CD1c-positive myeloid dendritic cell (primary cell): Measurements from ENCODE around the gene CLSTN1.
A peak's percentile ranks its signal among the peaks of the same experiment; 100 is the strongest.
"Not testable (repeated sequence)": the region's sequence is repeated elsewhere in the genome, so short reads cannot be mapped to it uniquely, and the experiment has no call there.

Experiments used
- DNase-seq: peaks from one replicate; pipeline ENCODE4 v3.0.0-alpha.2; 2016; ENCODE audit errors: extremely low spot score

The CLSTN1 gene

DNA sequence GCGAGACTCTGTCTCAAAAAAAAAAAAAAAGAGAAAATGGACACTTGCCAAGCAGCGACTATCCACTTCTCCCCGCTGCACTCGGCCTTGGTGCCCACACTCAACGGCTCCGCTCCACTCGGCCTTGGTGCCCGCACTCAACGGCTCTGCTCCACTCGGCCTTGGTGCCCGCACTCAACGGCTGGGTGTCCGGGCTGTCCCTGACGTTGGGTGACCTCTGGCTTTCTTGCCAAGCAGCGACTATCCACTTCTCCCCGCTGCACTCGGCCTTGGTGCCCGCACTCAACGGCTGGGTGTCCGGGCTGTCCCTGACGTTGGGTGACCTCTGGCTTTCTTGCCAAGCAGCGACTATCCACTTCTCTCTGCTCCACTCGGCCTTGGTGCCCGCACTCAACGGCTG, 61.3 kb downstream of the CLSTN1 start:
- not testable (repeated sequence) for DNase-seq

DNA sequence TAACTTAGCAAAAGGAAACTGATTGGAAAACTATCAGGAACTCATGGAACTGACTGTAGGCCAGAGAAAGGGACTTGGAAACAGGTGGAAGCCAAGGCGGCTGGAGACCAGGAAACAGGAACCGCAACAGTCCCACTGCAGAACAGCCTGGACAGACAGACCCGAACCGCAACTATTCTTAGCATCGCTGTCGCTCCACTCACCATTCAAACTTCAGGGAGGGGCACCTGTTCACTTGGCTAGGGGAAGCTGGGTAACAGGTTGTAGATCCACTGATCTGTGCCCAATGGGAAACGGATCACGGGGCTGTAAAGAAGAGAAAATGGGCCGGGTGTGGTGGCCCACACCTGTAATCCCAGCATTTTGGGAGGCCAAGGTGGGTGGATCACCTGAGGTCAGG, 61.9 kb downstream of the CLSTN1 start:
- DNase-seq = no peak

DNA sequence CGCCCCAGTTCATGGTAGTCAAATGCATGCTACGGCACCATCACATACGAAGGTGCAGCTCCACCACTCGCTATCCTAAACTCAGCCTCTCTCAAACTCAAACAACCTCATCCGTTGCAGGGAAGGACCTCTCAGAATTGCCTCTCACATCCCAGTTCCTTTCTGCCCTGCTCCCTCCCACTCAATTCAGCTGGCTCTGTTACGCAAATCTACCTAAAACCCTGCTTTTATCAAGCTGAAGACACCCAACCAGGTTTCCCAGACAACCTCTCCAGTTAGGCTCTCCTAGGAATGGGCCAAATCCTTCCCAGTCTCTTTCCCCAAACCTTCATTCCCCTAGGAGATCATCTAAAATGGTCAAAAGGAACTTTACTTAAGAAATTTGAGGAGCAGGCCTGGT, 62.9 kb downstream of the CLSTN1 start:
- DNase-seq = peak; percentile 19

GRCh38 chr1:9759939-9760338, 63.8 kb downstream of the CLSTN1 start:
- DNase-seq = no peak

- no peak for DNase-seq
These were observed 65.1 kb downstream of the CLSTN1 start for GRCh38 chr1:9758559-9759121.

DNA sequence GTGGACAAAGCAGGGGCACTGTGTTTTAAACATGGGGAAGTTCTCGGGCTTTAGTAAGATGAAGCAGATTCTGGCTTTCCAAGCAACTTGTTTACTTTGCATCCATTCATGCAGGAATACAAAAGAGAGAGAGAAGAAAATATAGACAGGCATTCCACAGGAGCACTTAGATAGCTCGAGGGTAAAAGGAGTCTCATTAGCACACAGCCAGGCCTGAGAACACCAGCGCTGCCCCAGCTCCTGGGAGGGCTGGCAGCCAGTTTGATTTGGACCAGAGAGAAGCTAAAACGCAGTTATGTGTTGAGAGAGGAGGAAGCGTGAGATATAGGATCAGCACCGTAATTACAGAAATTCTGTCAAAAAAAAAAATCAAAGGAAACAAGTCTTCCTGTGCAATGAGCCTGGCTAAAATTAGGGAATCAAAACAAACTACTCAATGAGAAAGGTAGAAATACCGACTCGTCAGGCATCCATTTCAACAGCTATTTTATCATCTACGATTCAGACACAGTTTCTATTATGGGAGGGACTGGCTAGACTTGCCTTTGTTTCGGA, 68.2 kb downstream of the CLSTN1 start:
- no peak for DNase-seq

DNA sequence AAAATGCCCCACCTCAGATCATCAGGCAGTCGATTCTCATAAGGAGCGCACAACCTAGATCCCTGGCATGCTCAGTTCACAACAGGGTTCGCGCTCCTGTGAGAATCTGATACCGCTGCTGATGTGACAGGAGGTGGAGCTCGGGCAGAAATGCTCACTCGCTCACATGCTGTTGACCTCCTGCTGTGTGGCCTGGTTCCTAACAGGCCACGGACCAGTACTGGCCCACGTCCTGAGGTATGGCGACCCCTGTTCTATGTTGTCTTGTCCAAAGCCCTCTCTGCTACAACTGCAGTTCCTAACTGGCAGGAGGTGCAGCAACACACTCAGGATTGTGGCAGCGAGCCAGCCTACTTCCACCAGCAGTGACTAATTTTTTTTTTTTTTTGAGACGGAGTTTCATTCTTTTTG, 70.6 kb downstream of the CLSTN1 start:
- DNase-seq = no peak

GRCh38 chr1:9751971-9752370, 71.8 kb downstream of the CLSTN1 start:
- no peak for DNase-seq

DNA sequence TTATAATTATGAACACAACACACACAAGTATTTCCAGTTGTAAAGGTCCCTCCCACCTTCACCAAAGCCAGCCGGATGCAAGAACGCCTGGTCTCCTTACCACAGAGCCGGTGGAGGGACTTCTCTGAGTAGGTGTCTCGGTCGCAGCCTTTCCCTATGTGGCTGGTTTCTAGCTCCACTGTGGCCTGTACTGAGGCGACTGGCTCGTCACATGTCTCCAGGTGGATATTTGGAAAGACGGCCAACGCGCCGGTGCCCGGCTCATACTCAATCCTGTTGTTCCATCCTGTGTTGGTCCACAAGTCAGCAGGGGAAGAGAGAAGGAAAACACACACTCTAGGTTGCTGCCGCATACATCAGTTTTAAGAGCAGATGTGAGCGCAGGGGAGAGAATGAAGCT, 74.4 kb downstream of the CLSTN1 start:
- no peak for DNase-seq

DNA sequence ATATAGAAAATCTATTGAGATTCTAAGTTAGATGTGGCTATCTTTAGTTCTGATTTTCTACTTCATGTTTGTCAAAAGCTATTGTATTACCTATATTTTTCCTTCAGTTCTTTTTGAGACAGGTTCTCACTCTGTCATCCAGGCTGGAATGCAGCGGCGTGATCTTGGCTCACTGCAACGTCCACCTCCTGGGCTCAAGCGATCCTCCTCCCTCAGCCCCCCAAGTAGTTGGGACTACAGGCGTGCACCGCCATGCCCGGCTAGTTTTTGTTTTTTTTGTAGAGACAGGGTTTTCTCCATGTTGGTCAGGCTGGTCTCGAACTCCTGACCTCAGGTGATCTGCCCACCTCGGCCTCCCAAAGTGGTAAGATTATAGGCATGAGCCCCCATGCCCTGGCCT, 75.4 kb downstream of the CLSTN1 start:
- not testable (repeated sequence) for DNase-seq

- no peak for DNase-seq
These were observed 77.1 kb downstream of the CLSTN1 start for GRCh38 chr1:9746651-9747050.

DNA sequence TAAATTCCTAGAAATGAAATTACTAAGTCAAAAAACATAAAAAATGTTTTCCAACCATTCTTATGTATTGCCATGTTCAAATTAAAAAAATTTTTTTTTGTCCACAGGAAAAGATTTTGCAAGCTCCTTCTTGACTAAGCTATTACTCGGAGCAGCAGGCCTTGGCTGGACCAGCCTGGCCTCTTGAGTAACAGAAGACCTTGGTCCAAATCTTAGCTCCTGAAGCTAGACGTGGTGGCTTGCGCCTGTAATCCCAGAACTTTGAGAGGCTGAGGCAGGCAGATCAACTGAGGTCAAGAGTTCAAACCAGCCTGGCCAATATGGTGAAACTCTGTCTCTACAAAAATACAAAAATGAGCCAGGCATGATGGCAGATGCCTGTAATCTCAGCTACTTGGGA, 77.6 kb downstream of the CLSTN1 start:
- DNase-seq = no peak

DNA sequence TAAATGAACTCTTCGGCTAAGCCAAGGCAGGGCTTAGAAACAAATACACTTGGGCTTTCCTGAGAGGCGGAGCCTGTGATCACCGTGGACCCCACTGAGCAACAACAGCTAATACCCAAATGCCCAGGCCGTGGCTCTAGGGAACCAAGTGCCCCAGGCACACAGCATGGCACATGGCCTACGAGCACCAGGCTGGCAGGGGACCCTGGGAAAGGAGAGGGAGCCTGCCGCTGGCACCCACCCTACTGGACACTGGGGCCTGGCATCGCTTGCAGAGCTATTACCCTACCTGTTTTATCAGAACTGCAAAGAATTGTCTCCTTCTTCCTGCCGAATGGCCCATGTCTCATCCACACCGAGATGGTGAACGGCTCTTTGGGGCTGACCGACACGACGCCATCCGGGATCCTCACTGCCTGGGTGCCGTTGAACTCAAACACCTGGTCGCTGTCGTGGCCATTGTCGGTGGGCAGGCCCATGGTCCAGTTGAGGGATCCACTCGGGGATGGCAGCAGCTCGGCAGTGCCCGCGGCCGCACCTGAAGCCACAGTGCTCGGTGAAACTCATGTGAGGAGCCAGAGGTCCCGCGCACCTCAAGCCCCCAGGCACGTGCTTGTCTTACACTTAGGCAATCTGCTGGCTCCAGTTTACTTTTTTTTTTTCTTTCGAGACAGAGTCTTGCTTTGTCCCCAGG, 79.5 kb downstream of the CLSTN1 start:
- no peak for DNase-seq

DNA sequence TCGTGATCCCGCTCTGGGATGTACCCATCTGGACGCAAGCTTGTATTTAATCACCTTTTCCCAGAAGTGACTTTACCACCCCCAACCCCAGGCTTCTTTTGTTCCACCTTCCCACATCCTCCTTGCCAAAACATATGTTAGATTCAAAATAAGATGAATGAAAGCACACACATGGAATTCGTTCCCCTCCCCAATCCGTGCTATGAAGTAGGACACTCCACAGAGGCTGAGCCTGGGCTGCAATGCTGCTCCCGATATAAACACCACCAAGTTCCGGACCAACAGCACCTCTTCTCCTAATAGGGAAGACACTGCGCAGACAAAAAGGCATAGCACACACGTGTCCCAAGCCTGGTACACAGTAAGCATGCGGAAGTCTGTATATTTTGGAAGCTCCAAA, 86.1 kb downstream of the CLSTN1 start:
- DNase-seq = no peak

GRCh38 chr1:9737057-9737456, 86.7 kb downstream of the CLSTN1 start:
- DNase-seq = peak; percentile 69

GRCh38 chr1:9736241-9736640, 87.5 kb downstream of the CLSTN1 start:
- DNase-seq = no peak

DNA sequence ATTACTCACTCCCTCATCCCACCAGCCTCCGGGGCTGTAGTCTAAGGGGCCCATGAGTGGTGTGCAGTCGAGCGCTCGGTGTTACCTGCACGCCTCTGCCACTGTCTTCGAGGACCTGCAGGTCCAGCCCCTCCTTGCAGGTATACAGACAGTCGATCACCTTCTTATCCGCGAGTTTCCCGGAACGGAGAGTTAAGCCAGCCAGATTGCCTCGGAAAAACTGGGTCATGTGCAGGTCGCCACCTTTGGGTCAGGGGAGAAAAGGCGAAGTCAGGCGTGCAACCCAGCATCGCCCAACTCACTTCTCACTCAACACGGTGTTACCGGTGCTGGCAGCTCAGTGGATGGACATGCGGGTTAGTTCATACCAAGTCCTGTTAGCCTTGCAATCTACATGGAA, 88.0 kb downstream of the CLSTN1 start:
- no peak for DNase-seq

DNA sequence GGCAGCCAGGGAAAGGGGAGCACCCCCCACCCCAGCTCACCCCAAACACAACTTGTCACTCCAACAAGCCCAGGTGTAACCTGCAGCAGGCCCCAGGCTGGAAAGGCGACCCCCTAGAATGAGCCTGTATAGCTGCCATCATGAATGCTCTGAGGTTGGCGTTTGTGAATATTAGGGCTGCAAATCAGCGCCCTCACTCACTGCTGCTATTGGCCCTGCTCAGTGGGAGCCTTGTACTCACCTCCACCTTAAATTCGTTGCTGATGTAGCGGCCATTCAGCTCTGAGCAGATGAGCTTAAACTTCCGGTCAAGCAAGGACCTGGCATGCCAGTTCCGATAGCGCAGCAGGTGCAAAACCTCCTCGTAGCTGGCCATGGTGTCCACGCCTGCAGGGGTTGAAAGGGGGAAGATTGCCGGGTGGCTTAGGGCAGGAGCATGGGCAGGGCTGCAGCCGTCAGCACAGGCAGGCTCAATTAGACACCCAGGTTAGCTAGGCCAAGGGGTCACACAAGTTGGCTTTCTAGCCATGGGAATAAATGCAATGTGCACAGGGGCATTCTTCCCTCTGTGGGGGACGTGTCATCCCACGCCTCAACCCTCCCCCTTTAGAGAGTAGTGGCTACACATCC, 90.5 kb downstream of the CLSTN1 start:
- DNase-seq = no peak

DNA sequence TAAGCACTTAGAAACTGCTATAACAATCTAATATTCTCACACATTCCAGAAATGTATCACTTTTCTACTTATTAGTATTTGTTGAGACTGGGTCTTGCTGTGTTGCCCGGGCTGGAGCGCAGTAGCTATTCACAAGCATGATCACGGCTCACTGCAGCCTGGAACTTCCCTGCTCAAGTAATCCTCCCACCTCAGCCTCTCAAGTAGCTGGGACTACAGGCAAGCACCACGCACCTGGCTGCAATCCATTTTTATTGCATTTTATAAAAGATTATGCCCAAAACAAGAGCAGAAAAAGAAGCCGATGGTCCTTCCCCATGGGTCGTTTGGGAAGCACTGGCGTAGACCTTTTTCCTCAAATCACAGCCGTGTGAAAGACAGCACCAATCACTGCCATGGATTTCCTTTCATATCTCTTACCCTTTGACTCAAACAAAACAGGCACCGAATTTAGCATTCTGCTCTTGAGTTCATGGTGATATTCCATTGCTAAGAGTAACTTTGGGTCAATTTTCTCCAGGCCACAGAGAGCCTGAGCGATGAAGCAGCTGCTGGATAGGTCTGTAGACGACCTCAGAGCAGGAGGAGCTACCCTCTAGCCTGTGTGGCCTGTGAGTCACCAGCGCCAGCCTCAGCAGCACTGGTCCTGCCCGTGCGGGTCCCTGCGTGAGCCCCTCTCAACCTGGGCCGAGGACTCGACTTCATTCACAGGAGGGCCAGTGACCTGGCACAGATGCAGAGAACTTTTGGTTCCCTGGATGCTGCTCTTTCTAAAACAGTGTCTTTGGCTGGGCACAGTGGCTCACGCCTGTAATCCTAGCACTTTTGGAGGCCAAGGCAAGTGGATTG, 91.4 kb downstream of the CLSTN1 start:
- no peak for DNase-seq

DNA sequence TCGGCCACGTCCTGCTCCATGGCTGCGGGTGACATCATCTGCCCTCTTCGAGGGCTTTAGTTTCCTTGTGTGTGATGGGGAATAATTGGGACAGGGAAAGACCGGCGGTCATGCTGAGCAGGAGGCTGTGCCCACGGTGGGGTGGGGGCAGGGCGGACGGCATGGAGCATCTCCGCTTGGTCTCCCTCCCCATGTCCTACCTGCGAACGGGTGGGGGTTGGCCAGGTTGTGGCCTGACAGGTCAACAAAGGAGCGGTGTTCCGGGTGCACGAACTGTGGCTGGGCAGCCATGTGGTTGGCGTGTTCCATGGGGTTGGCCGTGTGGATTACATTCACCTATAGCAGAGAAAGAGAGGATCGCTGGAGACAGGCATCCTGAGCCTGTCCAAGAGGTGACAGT, 92.2 kb downstream of the CLSTN1 start:
- DNase-seq = no peak

- no peak for DNase-seq
These were observed 92.7 kb downstream of the CLSTN1 start for GRCh38 chr1:9731051-9731537.
